ENCODE results near the gene SBK1.

Gene SBK1

GRCh38 chr16:28304214-28304613, 11.9 kb downstream of the SBK1 start:
- peak in 1 of 56 donors; percentile 12 for DNase-seq

GRCh38 chr16:28307936-28308335, 15.6 kb downstream of the SBK1 start:
- no peak for DNase-seq

- no peak for DNase-seq
Observed at GRCh38 chr16:28308794-28309584, 16.7 kb downstream of the SBK1 start.

GRCh38 chr16:28309811-28310311, 17.5 kb downstream of the SBK1 start:
- DNase-seq = peak in 7 of 56 donors; percentile 4 to 40 (median 19)

- no peak for DNase-seq
Observed at GRCh38 chr16:28310796-28311195, 18.5 kb downstream of the SBK1 start.

- no peak for DNase-seq
Observed at GRCh38 chr16:28311413-28311812, 19.1 kb downstream of the SBK1 start.

GRCh38 chr16:28311913-28312312, 19.6 kb downstream of the SBK1 start:
- DNase-seq = no peak

- DNase-seq = no peak
Observed at GRCh38 chr16:28312327-28312726, 20.0 kb downstream of the SBK1 start.

GRCh38 chr16:28313587-28313986, 21.3 kb downstream of the SBK1 start:
- DNase-seq = peak in 5 of 56 donors; percentile 6 to 13 (median 12)

GRCh38 chr16:28316054-28316453, 23.7 kb downstream of the SBK1 start:
- no peak for DNase-seq

- peak in 30 of 56 donors; percentile 5 to 55 (median 24) for DNase-seq
Observed at GRCh38 chr16:28317040-28317880, 24.9 kb downstream of the SBK1 start.

- DNase-seq = no peak
Observed at GRCh38 chr16:28318042-28318744, 25.9 kb downstream of the SBK1 start.

GRCh38 chr16:28319476-28320022, 27.2 kb downstream of the SBK1 start:
- no peak for DNase-seq

- no peak for DNase-seq
Observed at GRCh38 chr16:28320023-28320561, 27.8 kb downstream of the SBK1 start.

- DNase-seq = no peak
Observed at GRCh38 chr16:28320741-28321140, 28.4 kb downstream of the SBK1 start.

- peak in 6 of 56 donors; percentile 5 to 18 (median 12) for DNase-seq
Observed at GRCh38 chr16:28321700-28322411, 29.5 kb downstream of the SBK1 start.

GRCh38 chr16:28324235-28324886, 32.0 kb downstream of the SBK1 start:
- DNase-seq = no peak

- no peak for DNase-seq
Observed at GRCh38 chr16:28324887-28325279, 32.6 kb downstream of the SBK1 start.

- peak in 22 of 56 donors; percentile 2 to 61 (median 16) for DNase-seq
Observed at GRCh38 chr16:28326881-28327610, 34.7 kb downstream of the SBK1 start.
